K562 treated with DMSO at 1 percent for 24 hours (cell line): Measurements from ENCODE around the gene PLD2. TPM values are rescaled to one million over a fixed set of nuclear protein-coding genes. Genes with fewer than 3 reads are reported as not detected.

Experiments used
- total RNA-seq: library from RNA; unstranded; fragments of 300-600 nt; gene quantifications from 2 replicates; pipeline ENCODE4 v1.2.3, GENCODE V29; 2022; ENCODE audit warnings: low read depth; ENCODE audit not compliant: insufficient read depth

PLD2 gene
- total RNA-seq: 8.9 and 9.0 TPM in 2 replicates

GRCh38 chr17:4806777-4807604 is at the start of gene PLD2:
Gene PLD2 (plus strand): TSS chr17:4807152. CDS start chr17:4807773, 621 bp downstream.

GRCh38 chr17:4771519-4772234 is 35.3 kb upstream of the PLD2 start, which contains the start of gene TM4SF5:
Gene TM4SF5 (plus strand): TSS chr17:4771886. CDS start chr17:4771923, 37 bp downstream.

GRCh38 chr17:4786106-4786511 is 20.8 kb upstream of the PLD2 start, which contains the start of gene VMO1:
Gene VMO1 (minus strand): TSS chr17:4786364. CDS start chr17:4786352, 12 bp downstream.

GRCh38 chr17:4788807-4789700 is 17.9 kb upstream of the PLD2 start, which contains the start of gene GLTPD2:
Gene GLTPD2 (plus strand): TSS chr17:4788964. CDS start chr17:4789012, 48 bp downstream.

GRCh38 chr17:4802228-4802627 is 4.7 kb upstream of the PLD2 start, which contains the start of gene C17orf114:
Gene C17orf114 (minus strand): TSS chr17:4802328.

GRCh38 chr17:4833178-4833940 is 26.4 kb downstream of the PLD2 start, which contains the start of gene MINK1:
Gene MINK1 (plus strand): TSS chr17:4833340. CDS start chr17:4833584, 244 bp downstream.

Other genes with a start within 250 kb of the PLD2 start
- gene GGT6, start 246.6 kb upstream of the PLD2 start, total RNA-seq: not detected in 2 replicates
- not detected in 2 replicates for gene SMTNL2, start 222.6 kb upstream of the PLD2 start, total RNA-seq
- gene ALOX15, start 165.5 kb upstream of the PLD2 start, total RNA-seq: not detected in 2 replicates
- gene PELP1, start 103.0 kb upstream of the PLD2 start, total RNA-seq: 52.3 and 54.2 TPM in 2 replicates
- gene ARRB2, start 96.5 kb upstream of the PLD2 start, total RNA-seq: 26.7 and 34.6 TPM in 2 replicates
- 10.4 and 13.5 TPM in 2 replicates for gene MED11, start 75.7 kb upstream of the PLD2 start, total RNA-seq
- gene ZMYND15, start 67.3 kb upstream of the PLD2 start, total RNA-seq: not detected in 2 replicates
- 1.6 and 2.9 TPM in 2 replicates for gene CXCL16, start 67.2 kb upstream of the PLD2 start, total RNA-seq
- not detected in 2 replicates for gene TM4SF5, start 35.3 kb upstream of the PLD2 start, total RNA-seq
- 1.9 TPM in 1 of 2 replicates, not detected in the other for gene VMO1, start 20.8 kb upstream of the PLD2 start, total RNA-seq
- gene GLTPD2, start 18.2 kb upstream of the PLD2 start, total RNA-seq: 1.3 TPM in 1 of 2 replicates, not detected in the other
- 162 and 175 TPM in 2 replicates for gene PSMB6, start 11.0 kb upstream of the PLD2 start, total RNA-seq
- gene MINK1, start 26.2 kb downstream of the PLD2 start, total RNA-seq: 30.9 and 35.6 TPM in 2 replicates
- gene C17orf107, start 92.4 kb downstream of the PLD2 start, total RNA-seq: 0.17 and 0.43 TPM in 2 replicates
- 0.15 TPM in 1 of 2 replicates, not detected in the other for gene CHRNE, start 95.9 kb downstream of the PLD2 start, total RNA-seq
- 0.86 and 1.1 TPM in 2 replicates for gene GP1BA, start 125.1 kb downstream of the PLD2 start, total RNA-seq
- gene SLC25A11, start 132.9 kb downstream of the PLD2 start, total RNA-seq: 84.5 and 100 TPM in 2 replicates
- 46.4 and 53.2 TPM in 2 replicates for gene RNF167, start 133.1 kb downstream of the PLD2 start, total RNA-seq
- gene PFN1, start 141.4 kb downstream of the PLD2 start, total RNA-seq: 624 and 626 TPM in 2 replicates
- gene ENO3, start 144.0 kb downstream of the PLD2 start, total RNA-seq: 9.5 and 10.7 TPM in 2 replicates
- gene SPAG7, start 160.7 kb downstream of the PLD2 start, total RNA-seq: 41.3 and 42.4 TPM in 2 replicates
- 23.3 and 26.0 TPM in 2 replicates for gene CAMTA2, start 180.5 kb downstream of the PLD2 start, total RNA-seq
- gene INCA1, start 190.4 kb downstream of the PLD2 start, total RNA-seq: 0.35 TPM in 1 of 2 replicates, not detected in the other
- 15.5 and 16.9 TPM in 2 replicates for gene KIF1C, start 190.8 kb downstream of the PLD2 start, total RNA-seq
- not detected in 2 replicates for gene SLC52A1, start 228.3 kb downstream of the PLD2 start, total RNA-seq